ENCODE data around the gene ELOVL6. TPM values are rescaled to one million over a fixed set of nuclear protein-coding genes. Genes with fewer than 3 reads are reported as not detected.

Gene ELOVL6
- total RNA-seq, 1 experiment from 2014 or later, result 38.7 TPM

- Histone ChIP-seq H3K27ac (ENCODE audit: low read depth, low read length) (no peak overlapping the region), H3K9ac (ENCODE audit: low read length) (no peak overlapping the region), H3K9me3 (ENCODE audit: control insufficient read depth in 1 of 2, insufficient read depth in 1 of 2, low read depth in 1 of 2, low read length in 2 of 2) (no peaks in the 10 kb centered on the region), H2AFZ (ENCODE audit: low read depth, low read length, poor library complexity, severe bottlenecking) (no peak overlapping the region), H3K4me1 (ENCODE audit: control insufficient read depth in 1 of 2, insufficient read depth in 2 of 2, low read length in 2 of 2) (no peaks in the 10 kb centered on the region), H4K20me1 (ENCODE audit: insufficient read depth) (no peaks in the 10 kb centered on the region), H3K27me3 (ENCODE audit: insufficient read depth, low read length) (no peaks in the 10 kb centered on the region), H3K79me2 (ENCODE audit: insufficient read depth, low read length) (no peaks in the 10 kb centered on the region), H3K4me3 (replicated peaks in 1 of 2; ENCODE audit: low read depth in 1 of 2, low read length in 2 of 2) (no peak overlapping the region), H3K9me2 (ENCODE audit: insufficient read depth) (no peaks in the 10 kb centered on the region), H3K4me2 (ENCODE audit: low read length) (no peak overlapping the region), H3K36me3 (ENCODE audit: control insufficient read depth in 1 of 2, insufficient read depth in 2 of 2, low read length in 2 of 2) (no peaks in the 10 kb centered on the region)
- ChIA-PET POLR2A (no interaction called here), RAD21 (ENCODE audit: low non-redundant PET in 1 of 2, low total read pairs in 2 of 2, uncharacterized antibody in 2 of 2, unreplicated experiment in 2 of 2) (no interaction called here), CTCF (interaction anchor here (1.6 to 2.6 kb wide), 2 partner anchors 15 to 495 kb away, joined by 4 to 8 read pairs; no protein-coding TSS in a partner anchor)
- BruUV-seq (replicated peaks), result no TSS peak
- intact Hi-C loops (cut with micrococcal nuclease), result no loop called here
- DNase-seq (ENCODE audit: low read depth, low spot score) (no peak), ATAC-seq (no peak)
- TF ChIP-seq CEBPB (IDR thresholded peaks at IDR 0.05; ENCODE audit: low read depth), result no peak
- TF ChIP-seq SP1 (IDR thresholded peaks at IDR 0.05; ENCODE audit: low read depth), result no peak
- TF ChIP-seq, protein P1, sequence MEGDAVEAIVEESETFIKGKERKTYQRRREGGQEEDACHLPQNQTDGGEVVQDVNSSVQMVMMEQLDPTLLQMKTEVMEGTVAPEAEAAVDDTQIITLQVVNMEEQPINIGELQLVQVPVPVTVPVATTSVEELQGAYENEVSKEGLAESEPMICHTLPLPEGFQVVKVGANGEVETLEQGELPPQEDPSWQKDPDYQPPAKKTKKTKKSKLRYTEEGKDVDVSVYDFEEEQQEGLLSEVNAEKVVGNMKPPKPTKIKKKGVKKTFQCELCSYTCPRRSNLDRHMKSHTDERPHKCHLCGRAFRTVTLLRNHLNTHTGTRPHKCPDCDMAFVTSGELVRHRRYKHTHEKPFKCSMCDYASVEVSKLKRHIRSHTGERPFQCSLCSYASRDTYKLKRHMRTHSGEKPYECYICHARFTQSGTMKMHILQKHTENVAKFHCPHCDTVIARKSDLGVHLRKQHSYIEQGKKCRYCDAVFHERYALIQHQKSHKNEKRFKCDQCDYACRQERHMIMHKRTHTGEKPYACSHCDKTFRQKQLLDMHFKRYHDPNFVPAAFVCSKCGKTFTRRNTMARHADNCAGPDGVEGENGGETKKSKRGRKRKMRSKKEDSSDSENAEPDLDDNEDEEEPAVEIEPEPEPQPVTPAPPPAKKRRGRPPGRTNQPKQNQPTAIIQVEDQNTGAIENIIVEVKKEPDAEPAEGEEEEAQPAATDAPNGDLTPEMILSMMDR (IDR thresholded peaks at IDR 0.05 in 2 of 3, conservative IDR thresholded peaks at IDR 0.05 in 1 of 3; ENCODE audit: borderline replicate concordance in 1 of 3, insufficient read depth in 1 of 3, low read depth in 2 of 3, low read length in 2 of 3), result no peak
- no peak for TF ChIP-seq SIN3A (IDR thresholded peaks at IDR 0.05; ENCODE audit: low read depth)
- TF ChIP-seq FOSL1 (IDR thresholded peaks at IDR 0.05; ENCODE audit: low read depth), result no peak
- TF ChIP-seq ZNF274 (IDR thresholded peaks at IDR 0.05; ENCODE audit: low read depth, low read length), result no peak
- no peak for TF ChIP-seq EZH2 (IDR thresholded peaks at IDR 0.05)
- no peak for TF ChIP-seq POLR2A (IDR thresholded peaks at IDR 0.05; ENCODE audit: borderline replicate concordance, extremely low read depth, insufficient read depth, insufficient read length)
- TF ChIP-seq, protein P2, sequence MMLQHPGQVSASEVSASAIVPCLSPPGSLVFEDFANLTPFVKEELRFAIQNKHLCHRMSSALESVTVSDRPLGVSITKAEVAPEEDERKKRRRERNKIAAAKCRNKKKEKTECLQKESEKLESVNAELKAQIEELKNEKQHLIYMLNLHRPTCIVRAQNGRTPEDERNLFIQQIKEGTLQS (IDR thresholded peaks at IDR 0.05), result no peak
- TF ChIP-seq MAX (IDR thresholded peaks at IDR 0.05), result no peak
- TF ChIP-seq ZFX (IDR thresholded peaks at IDR 0.05), result no peak
- TF ChIP-seq TCF7L2 (IDR thresholded peaks at IDR 0.05; ENCODE audit: borderline replicate concordance, extremely low read depth, insufficient read depth, insufficient read length), result no peak
- TF ChIP-seq, protein P3, sequence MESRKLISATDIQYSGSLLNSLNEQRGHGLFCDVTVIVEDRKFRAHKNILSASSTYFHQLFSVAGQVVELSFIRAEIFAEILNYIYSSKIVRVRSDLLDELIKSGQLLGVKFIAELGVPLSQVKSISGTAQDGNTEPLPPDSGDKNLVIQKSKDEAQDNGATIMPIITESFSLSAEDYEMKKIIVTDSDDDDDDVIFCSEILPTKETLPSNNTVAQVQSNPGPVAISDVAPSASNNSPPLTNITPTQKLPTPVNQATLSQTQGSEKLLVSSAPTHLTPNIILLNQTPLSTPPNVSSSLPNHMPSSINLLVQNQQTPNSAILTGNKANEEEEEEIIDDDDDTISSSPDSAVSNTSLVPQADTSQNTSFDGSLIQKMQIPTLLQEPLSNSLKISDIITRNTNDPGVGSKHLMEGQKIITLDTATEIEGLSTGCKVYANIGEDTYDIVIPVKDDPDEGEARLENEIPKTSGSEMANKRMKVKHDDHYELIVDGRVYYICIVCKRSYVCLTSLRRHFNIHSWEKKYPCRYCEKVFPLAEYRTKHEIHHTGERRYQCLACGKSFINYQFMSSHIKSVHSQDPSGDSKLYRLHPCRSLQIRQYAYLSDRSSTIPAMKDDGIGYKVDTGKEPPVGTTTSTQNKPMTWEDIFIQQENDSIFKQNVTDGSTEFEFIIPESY (IDR thresholded peaks at IDR 0.05; ENCODE audit: extremely low read depth, insufficient replicate concordance, low read length), result no peak
- TF ChIP-seq ELF1 (IDR thresholded peaks at IDR 0.05; ENCODE audit: borderline replicate concordance, low read depth), result no peak
- no peak for TF ChIP-seq CBX3 (IDR thresholded peaks at IDR 0.05; ENCODE audit: low read depth)
- no peak for TF ChIP-seq POLR2AphosphoS5 (IDR thresholded peaks at IDR 0.05; ENCODE audit: low read depth, low read length)
- no peak for TF ChIP-seq SRF (IDR thresholded peaks at IDR 0.05; ENCODE audit: low read depth)
These were observed 184.2 kb downstream of the ELOVL6 start for GRCh38 chr4:110014233-110014632.
